Transverse colon (tissue), 4 donors: ENCODE data around the gene LDLRAD4. TPM values are rescaled to one million over a fixed set of nuclear protein-coding genes. Genes with fewer than 3 reads are reported as not detected.

Experiments used
- DNase-seq: peaks from one replicate; pipeline ENCODE4 v3.0.0-alpha.2; 2019
- H3K27ac ChIP-seq, 4 donors: fragments of 200-600 bp; sonication (generic); 2 replicates each; pipeline ENCODE4 v1.5.1; 2016 to 2018; ENCODE audit warnings: inconsistent platforms in 4 of 4
- H3K27me3 ChIP-seq: fragments of 200-600 bp; sonication (generic); 2 replicates; pipeline ENCODE4 v1.5.1; 2017; ENCODE audit warnings: inconsistent platforms
- H3K36me3 ChIP-seq, 4 donors: fragments of 200-600 bp; sonication (generic); 2 replicates each; pipeline ENCODE4 v1.5.1; 2017 to 2019; ENCODE audit warnings: inconsistent platforms in 4 of 4
- H3K4me1 ChIP-seq, 4 donors: fragments of 200-600 bp; sonication (generic); 2 replicates each; pipeline ENCODE4 v1.5.1; 2017 to 2020; ENCODE audit warnings: inconsistent platforms in 4 of 4
- H3K4me3 ChIP-seq, 4 donors: fragments of 200-600 bp; sonication (generic); 1 replicate in 1 of 4; 2 replicates in 3 of 4; pipeline versions ENCODE4 v1.5.1 to v1.6.1; 2017 to 2019; ENCODE audit warnings: inconsistent platforms in 4 of 4
- H3K9me3 ChIP-seq, 2 donors: fragments of 200-600 bp; sonication (generic); 2 replicates each; pipeline ENCODE4 v1.5.1; 2017 to 2019; ENCODE audit warnings: inconsistent platforms in 2 of 2
- EP300 ChIP-seq: sonication (generic); formaldehyde crosslinking; IDR thresholded peaks from one replicate; pipeline ENCODE4 v1.6.1; 2017; ENCODE audit warnings: antibody characterized with exemption, low read depth
- POLR2A ChIP-seq: fragments of 450-650 bp; IDR thresholded peaks from one replicate; pipeline ENCODE4 v1.6.1; 2016; ENCODE audit warnings: antibody characterized with exemption, mild to moderate bottlenecking, moderate library complexity
- POLR2AphosphoS5 ChIP-seq, 3 donors: sonication (generic); formaldehyde crosslinking; IDR thresholded peaks; one replicate each; pipeline ENCODE4 v1.6.1; 2016; ENCODE audit warnings: antibody characterized with exemption in 3 of 3
- WGBS, 2 donors: methylation state at CpG; one replicate each; pipeline ENCODE4 v1.1.5; 2018; ENCODE audit warnings: low coverage in 1 of 2; 5-methylcytosine and 5-hydroxymethylcytosine counted together
- in situ Hi-C, 4 donors: fragments of 200-750 bp; cut with MboI; loops; one replicate each; pipeline versions ENCODE4 v1.15.0 to v1.15.1; 2017; ENCODE audit warnings: low sequenced_read_pairs in 3 of 4, low pct_ligation_motif_present in 1 of 4, low pct_unique_long_range_greater_than_20kb in 1 of 4
- intact Hi-C: fragments of 100-400 bp; cut with DNase I; formaldehyde crosslinking; loops from one replicate; pipeline ENCODE4 v1.15.1; 2023; ENCODE audit warnings: low total_unique reads
- total RNA-seq, 4 donors: library from RNA; depleted of rRNA; stranded (reverse); fragments of >200 nt; gene quantifications; one replicate each; pipeline ENCODE4 v1.1.0, GENCODE V29; 2016
- TF ChIP-seq, protein P1 (sequence below), 5 experiments: fragments of 200-600 bp in 3 of 5; fragments of 450-650 bp in 2 of 5; sonication (generic) in 3 of 5; IDR thresholded peaks; 1 replicate in 2 of 5; 2 replicates in 3 of 5; pipeline ENCODE4 v1.5.1; 2016 to 2017; ENCODE audit warnings: antibody characterized with exemption in 5 of 5, inconsistent platforms in 3 of 5, mild to moderate bottlenecking in 2 of 5, moderate library complexity in 1 of 5

Gene LDLRAD4
- total RNA-seq, 4 donors from 2014 or later = 34.8 to 277 (median 60.6) TPM

DNA sequence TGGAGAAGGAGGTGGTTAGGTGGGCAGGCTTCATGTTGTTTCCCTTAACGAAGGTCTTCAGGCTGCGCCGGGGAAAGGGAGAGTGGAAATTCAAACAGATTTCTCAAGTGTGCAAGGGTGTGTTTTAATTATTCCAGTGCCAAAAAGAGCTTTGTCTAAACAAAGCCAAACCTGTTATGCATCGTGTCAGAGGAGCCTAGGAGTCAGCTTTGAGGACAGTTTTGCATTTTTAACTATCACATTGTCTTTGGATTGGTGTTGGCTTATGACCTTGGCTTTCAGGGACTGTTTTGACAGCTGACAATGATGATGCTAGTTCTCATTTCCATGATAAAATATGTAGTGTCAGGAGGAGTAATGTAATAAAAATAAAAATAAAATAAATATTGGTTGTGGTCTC is 144.8 kb downstream of the LDLRAD4 start:
- intact Hi-C loops = no loop called here
- DNase-seq = no peak
- no peak overlapping the region for H3K27ac ChIP-seq
- TF ChIP-seq EP300 = no peak
- no peak for TF ChIP-seq POLR2A
- TF ChIP-seq, protein P1, sequence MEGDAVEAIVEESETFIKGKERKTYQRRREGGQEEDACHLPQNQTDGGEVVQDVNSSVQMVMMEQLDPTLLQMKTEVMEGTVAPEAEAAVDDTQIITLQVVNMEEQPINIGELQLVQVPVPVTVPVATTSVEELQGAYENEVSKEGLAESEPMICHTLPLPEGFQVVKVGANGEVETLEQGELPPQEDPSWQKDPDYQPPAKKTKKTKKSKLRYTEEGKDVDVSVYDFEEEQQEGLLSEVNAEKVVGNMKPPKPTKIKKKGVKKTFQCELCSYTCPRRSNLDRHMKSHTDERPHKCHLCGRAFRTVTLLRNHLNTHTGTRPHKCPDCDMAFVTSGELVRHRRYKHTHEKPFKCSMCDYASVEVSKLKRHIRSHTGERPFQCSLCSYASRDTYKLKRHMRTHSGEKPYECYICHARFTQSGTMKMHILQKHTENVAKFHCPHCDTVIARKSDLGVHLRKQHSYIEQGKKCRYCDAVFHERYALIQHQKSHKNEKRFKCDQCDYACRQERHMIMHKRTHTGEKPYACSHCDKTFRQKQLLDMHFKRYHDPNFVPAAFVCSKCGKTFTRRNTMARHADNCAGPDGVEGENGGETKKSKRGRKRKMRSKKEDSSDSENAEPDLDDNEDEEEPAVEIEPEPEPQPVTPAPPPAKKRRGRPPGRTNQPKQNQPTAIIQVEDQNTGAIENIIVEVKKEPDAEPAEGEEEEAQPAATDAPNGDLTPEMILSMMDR (IDR thresholded peaks at IDR 0.05) = no peak
- no peak for TF ChIP-seq POLR2AphosphoS5 (IDR thresholded peaks at IDR 0.05)
- no peaks in the 10 kb centered on the region for H3K9me3 ChIP-seq
- in situ Hi-C loops = no loop called here
- no peaks in the 10 kb centered on the region for H3K27me3 ChIP-seq
- H3K4me3 ChIP-seq = no peak overlapping the region
- WGBS, 2 donors = 36 to 57% methylated on average over 2 to 4 of the region's 4 CpGs
- H3K4me1 ChIP-seq = no peaks in the 10 kb centered on the region
- H3K36me3 ChIP-seq = no peaks in the 10 kb centered on the region

DNA sequence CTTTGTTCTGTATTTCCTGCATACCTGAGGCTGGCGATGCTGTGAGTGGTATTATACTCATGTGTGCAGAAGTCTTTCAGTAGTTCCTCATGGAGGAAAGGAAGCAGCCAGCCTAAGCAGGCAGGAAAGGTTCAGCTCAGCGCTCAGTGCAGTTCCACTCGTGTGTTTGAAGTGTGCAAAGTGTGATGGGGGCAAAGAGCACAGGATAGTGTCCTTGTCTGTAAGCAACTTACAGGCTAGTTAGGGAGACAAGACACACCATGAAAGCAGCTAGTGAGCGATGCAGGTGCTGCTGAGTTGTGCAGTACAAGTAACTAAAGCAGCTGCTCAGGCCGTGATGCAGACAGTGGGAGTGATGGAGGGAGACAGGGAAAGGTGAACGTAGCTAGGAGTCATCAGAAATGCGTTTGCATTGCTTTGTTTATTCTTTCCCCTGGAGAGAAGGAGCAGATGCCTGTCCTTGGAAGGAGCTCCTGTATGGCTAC is 146.2 kb downstream of the LDLRAD4 start:
- Histone ChIP-seq H3K36me3 (no peaks in the 10 kb centered on the region), H3K4me1 (peaks cover 6 to 9% (median 8%) of the 10 kb centered on the region in 4 donors), H3K9me3 (no peaks in the 10 kb centered on the region), H3K27me3 (no peaks in the 10 kb centered on the region), H3K4me3 (no peak overlapping the region), H3K27ac (no peak overlapping the region)
- intact Hi-C loops (no loop called here), in situ Hi-C loops (no loop called here)
- DNase-seq = no peak
- TF ChIP-seq POLR2A (no peak), POLR2AphosphoS5 (IDR thresholded peaks at IDR 0.05) (peak in 1 of 3 donors; percentile 19), EP300 (peak; percentile 12)
- WGBS, 2 donors = 70 to 77% methylated on average over 5 to 7 of the region's 7 CpGs

DNA sequence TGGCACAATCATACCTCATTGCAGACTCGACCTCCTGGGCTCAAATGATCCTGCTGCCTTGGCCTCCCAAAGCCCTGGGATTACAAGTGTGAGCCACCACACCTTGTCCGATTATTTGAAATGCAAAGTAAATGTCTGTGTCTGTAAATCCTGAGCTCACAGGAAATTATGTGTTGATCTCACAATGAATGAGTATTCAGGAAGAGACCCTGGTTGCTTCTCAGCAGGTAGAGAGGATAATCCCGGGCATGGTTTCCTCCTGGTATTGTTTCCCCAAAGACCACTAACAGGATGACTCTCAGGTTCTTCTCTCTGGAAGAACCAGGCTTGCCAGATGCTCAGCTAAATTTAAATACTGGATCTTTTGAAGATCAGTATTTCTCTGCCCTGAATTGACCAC is 147.6 kb downstream of the LDLRAD4 start:
- DNase-seq = no peak
- no peaks in the 10 kb centered on the region for H3K9me3 ChIP-seq
- 86 to 100% methylated on average over 1 to 3 of the region's 3 CpGs for WGBS, 2 donors
- H3K4me3 ChIP-seq = no peak overlapping the region
- peaks cover 6 to 15% (median 11%) of the 10 kb centered on the region in 4 donors for H3K4me1 ChIP-seq
- in situ Hi-C loops = no loop called here
- H3K27ac ChIP-seq = no peak overlapping the region
- intact Hi-C loops = no loop called here
- TF ChIP-seq EP300 (no peak), POLR2A (no peak), POLR2AphosphoS5 (IDR thresholded peaks at IDR 0.05) (no peak)
- TF ChIP-seq, protein P1 (IDR thresholded peaks at IDR 0.05) = no peak
- H3K27me3 ChIP-seq = no peaks in the 10 kb centered on the region
- H3K36me3 ChIP-seq = no peaks in the 10 kb centered on the region

DNA sequence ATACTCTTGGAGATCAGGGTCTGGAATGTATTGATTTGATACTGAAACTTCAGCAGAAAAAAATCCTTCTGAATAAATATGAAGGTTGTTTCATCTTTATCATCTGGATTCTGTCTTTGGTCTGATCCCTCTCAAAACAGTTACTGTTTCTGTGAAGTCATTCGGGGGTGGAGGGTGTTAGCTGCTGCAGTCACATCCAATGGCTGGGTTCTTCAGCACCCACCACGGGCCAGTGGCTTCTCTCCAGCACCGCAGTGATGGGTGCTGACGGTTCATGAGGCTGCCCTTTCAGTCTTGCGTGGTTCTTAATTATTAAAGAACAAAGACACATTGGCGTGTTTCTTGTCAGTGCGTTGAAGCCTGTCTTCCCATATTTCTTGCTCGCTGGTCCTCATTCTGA is 148.0 kb downstream of the LDLRAD4 start:
- intact Hi-C loops = no loop called here
- 85 to 100% methylated on average over 1 to 8 of the region's 8 CpGs for WGBS, 2 donors
- TF ChIP-seq POLR2A (no peak), POLR2AphosphoS5 (IDR thresholded peaks at IDR 0.05) (no peak), EP300 (no peak)
- TF ChIP-seq, protein P1 (IDR thresholded peaks at IDR 0.05) = no peak
- no peaks in the 10 kb centered on the region for H3K27me3 ChIP-seq
- no peaks in the 10 kb centered on the region for H3K36me3 ChIP-seq
- no peak for DNase-seq
- H3K9me3 ChIP-seq = no peaks in the 10 kb centered on the region
- in situ Hi-C loops = no loop called here
- peaks cover 8 to 18% (median 11%) of the 10 kb centered on the region in 4 donors for H3K4me1 ChIP-seq
- no peak overlapping the region for H3K27ac ChIP-seq
- no peak overlapping the region for H3K4me3 ChIP-seq
